ENCODE data around the gene RASA4. TPM values are rescaled to one million over a fixed set of nuclear protein-coding genes. Genes with fewer than 3 reads are reported as not detected.
"Not testable (repeated sequence)": the region's sequence is repeated elsewhere in the genome, so short reads cannot be mapped to it uniquely, and the experiment has no call there.

The RASA4 gene
- total and polyA plus RNA-seq, 2 donors (not counting 1 experiment from before 2014, with no cell fraction given): 32.0 to 49.3 TPM

DNA sequence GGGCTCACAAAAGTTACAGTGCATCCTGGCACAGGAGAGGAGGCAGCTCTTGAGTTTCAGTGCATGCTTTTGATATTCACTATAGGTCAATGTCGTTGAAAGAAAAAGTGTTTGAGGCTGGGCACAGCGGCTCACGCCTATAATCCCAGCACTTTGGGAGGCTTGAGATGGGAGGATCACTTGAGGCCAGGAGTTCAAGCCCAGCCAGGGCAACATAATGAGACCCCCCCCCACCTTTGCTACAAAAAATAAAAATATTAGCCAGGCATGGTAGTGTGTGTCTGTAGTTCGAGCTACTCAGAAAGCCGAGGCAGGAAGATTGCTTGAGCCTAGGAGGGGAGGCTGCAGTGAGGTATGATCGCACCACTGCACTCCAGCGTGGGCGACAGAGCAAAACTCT is 1.6 kb upstream of the RASA4 start:
- H3K9me3 ChIP-seq (ENCODE audit: control extremely low read depth in 1 of 3, control insufficient read depth in 2 of 3, insufficient read depth in 1 of 3, low read length in 2 of 3); H3K79me2 ChIP-seq (ENCODE audit: control insufficient read depth, insufficient read depth, low read length); H3K27ac Mint-ChIP-seq; H4K20me1 ChIP-seq (ENCODE audit: control insufficient read depth, insufficient read depth, low read length, poor library complexity, severe bottlenecking); H3K4me1 Mint-ChIP-seq; H3K27me3 Mint-ChIP-seq; H3K4me2 ChIP-seq (replicated peaks; ENCODE audit: low read depth, low read length, poor library complexity, severe bottlenecking); H3K4me3 Mint-ChIP-seq; H3K9me3 Mint-ChIP-seq (ENCODE audit: insufficient read depth); CTCF ChIA-PET; H2AFZ ChIP-seq (ENCODE audit: insufficient read depth, low read depth, low read length, poor library complexity, severe bottlenecking); H3K4me1 ChIP-seq (ENCODE audit: control insufficient read depth in 2 of 2, insufficient read depth in 2 of 2, low read length in 2 of 2); intact Hi-C loops (cut with micrococcal nuclease); ATAC-seq (ENCODE audit: low read depth); H3K27ac ChIP-seq (ENCODE audit: low read length in 2 of 2); POLR2A ChIA-PET; H3K4me3 ChIP-seq (ENCODE audit: control extremely low read depth in 1 of 5, extremely low read depth in 1 of 5, insufficient read depth in 1 of 5, low read depth in 2 of 5, low read length in 4 of 5); H3K9ac ChIP-seq (ENCODE audit: low read length); H3K27me3 ChIP-seq (replicated peaks in 1 of 4; ENCODE audit: control extremely low read depth in 1 of 4, control insufficient read depth in 3 of 4, insufficient read depth in 4 of 4, low read length in 3 of 4); H3K36me3 ChIP-seq (replicated peaks in 1 of 2; ENCODE audit: control extremely low read depth in 1 of 2, control insufficient read depth in 1 of 2, extremely low read depth in 1 of 2, insufficient read depth in 2 of 2, low read length in 1 of 2): not testable (repeated sequence)
- WGBS (ENCODE audit: insufficient coverage): no CpG with 5 or more reads among the region's 8 CpGs
- peak; percentile 2 for DNase-seq

DNA sequence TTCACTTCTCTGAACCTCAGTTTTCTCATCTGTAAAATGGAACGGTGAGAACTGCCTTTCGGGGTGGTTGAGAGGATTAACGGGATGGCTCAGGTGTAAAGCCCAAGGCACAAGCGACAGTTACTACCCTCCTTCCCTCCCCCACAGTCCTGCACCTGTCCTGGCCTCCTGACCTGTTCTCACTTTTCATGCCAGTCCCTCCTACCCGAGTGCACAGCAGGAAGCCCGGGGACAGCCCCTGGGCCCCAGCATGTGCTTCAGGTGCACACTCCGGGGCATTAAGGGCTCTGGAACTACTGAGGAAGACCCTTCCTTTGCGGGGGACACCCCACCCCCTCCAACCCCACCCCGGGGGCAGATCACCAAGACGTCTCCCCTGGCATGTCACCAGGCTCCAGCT is 626 bp downstream of the RASA4 start:
- H3K27ac Mint-ChIP-seq; intact Hi-C loops (cut with micrococcal nuclease); H3K27me3 ChIP-seq (replicated peaks in 1 of 4; ENCODE audit: control extremely low read depth in 1 of 4, control insufficient read depth in 3 of 4, insufficient read depth in 4 of 4, low read length in 3 of 4); H3K9me3 ChIP-seq (ENCODE audit: control extremely low read depth in 1 of 3, control insufficient read depth in 2 of 3, insufficient read depth in 1 of 3, low read length in 2 of 3); H3K4me3 ChIP-seq (ENCODE audit: control extremely low read depth in 1 of 5, extremely low read depth in 1 of 5, insufficient read depth in 1 of 5, low read depth in 2 of 5, low read length in 4 of 5); H2AFZ ChIP-seq (ENCODE audit: insufficient read depth, low read depth, low read length, poor library complexity, severe bottlenecking); H3K27me3 Mint-ChIP-seq; H3K27ac ChIP-seq (ENCODE audit: low read length in 2 of 2); H3K9me3 Mint-ChIP-seq (ENCODE audit: insufficient read depth); H4K20me1 ChIP-seq (ENCODE audit: control insufficient read depth, insufficient read depth, low read length, poor library complexity, severe bottlenecking); H3K4me1 Mint-ChIP-seq; H3K9ac ChIP-seq (ENCODE audit: low read length); H3K4me3 Mint-ChIP-seq; H3K4me2 ChIP-seq (replicated peaks; ENCODE audit: low read depth, low read length, poor library complexity, severe bottlenecking); H3K36me3 ChIP-seq (replicated peaks in 1 of 2; ENCODE audit: control extremely low read depth in 1 of 2, control insufficient read depth in 1 of 2, extremely low read depth in 1 of 2, insufficient read depth in 2 of 2, low read length in 1 of 2); POLR2A ChIA-PET; DNase-seq; CTCF ChIA-PET; H3K79me2 ChIP-seq (ENCODE audit: control insufficient read depth, insufficient read depth, low read length): not testable (repeated sequence)
- H3K4me1 ChIP-seq (ENCODE audit: control insufficient read depth in 2 of 2, insufficient read depth in 2 of 2, low read length in 2 of 2): peaks cover 0 to 14% of the 10 kb centered on the region in 2 donors
- ATAC-seq (ENCODE audit: low read depth): peak; percentile 5
- no CpG with 5 or more reads among the region's 10 CpGs for WGBS (ENCODE audit: insufficient coverage)

DNA sequence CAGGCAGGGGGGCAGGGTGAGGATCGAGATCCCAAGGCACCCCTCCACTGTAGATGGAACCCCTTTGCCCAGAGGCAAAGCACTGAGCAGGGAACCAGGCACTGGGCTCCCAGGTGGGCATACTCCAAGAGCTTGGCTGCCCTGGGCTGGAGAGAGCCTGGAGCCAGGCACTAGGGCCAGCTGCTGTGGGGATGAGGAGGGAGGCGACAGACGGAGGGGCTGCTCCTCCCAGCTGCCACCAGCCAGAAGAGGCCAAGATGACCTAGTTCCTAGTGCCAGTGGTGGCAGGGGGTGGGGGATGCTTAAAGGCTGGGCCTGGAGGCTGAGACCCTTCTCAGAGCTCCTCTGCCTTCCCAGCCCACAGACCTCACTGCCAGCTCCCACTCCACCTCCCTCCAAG is 1.7 kb downstream of the RASA4 start:
- no CpG with 5 or more reads among the region's 3 CpGs for WGBS (ENCODE audit: insufficient coverage)
- H3K4me3 Mint-ChIP-seq; DNase-seq; H3K4me3 ChIP-seq (ENCODE audit: control extremely low read depth in 1 of 5, extremely low read depth in 1 of 5, insufficient read depth in 1 of 5, low read depth in 2 of 5, low read length in 4 of 5); CTCF ChIA-PET; intact Hi-C loops (cut with micrococcal nuclease); H2AFZ ChIP-seq (ENCODE audit: insufficient read depth, low read depth, low read length, poor library complexity, severe bottlenecking); H3K4me2 ChIP-seq (replicated peaks; ENCODE audit: low read depth, low read length, poor library complexity, severe bottlenecking); H3K27ac ChIP-seq (ENCODE audit: low read length in 2 of 2); H3K79me2 ChIP-seq (ENCODE audit: control insufficient read depth, insufficient read depth, low read length); POLR2A ChIA-PET; H3K9ac ChIP-seq (ENCODE audit: low read length); H3K4me1 Mint-ChIP-seq; H3K27me3 ChIP-seq (replicated peaks in 1 of 4; ENCODE audit: control extremely low read depth in 1 of 4, control insufficient read depth in 3 of 4, insufficient read depth in 4 of 4, low read length in 3 of 4); H3K9me3 ChIP-seq (ENCODE audit: control extremely low read depth in 1 of 3, control insufficient read depth in 2 of 3, insufficient read depth in 1 of 3, low read length in 2 of 3); H4K20me1 ChIP-seq (ENCODE audit: control insufficient read depth, insufficient read depth, low read length, poor library complexity, severe bottlenecking); H3K27me3 Mint-ChIP-seq; ATAC-seq (ENCODE audit: low read depth); H3K27ac Mint-ChIP-seq; H3K9me3 Mint-ChIP-seq (ENCODE audit: insufficient read depth); H3K36me3 ChIP-seq (replicated peaks in 1 of 2; ENCODE audit: control extremely low read depth in 1 of 2, control insufficient read depth in 1 of 2, extremely low read depth in 1 of 2, insufficient read depth in 2 of 2, low read length in 1 of 2): not testable (repeated sequence)
- peaks cover 0 to 14% of the 10 kb centered on the region in 2 donors for H3K4me1 ChIP-seq (ENCODE audit: control insufficient read depth in 2 of 2, insufficient read depth in 2 of 2, low read length in 2 of 2)

DNA sequence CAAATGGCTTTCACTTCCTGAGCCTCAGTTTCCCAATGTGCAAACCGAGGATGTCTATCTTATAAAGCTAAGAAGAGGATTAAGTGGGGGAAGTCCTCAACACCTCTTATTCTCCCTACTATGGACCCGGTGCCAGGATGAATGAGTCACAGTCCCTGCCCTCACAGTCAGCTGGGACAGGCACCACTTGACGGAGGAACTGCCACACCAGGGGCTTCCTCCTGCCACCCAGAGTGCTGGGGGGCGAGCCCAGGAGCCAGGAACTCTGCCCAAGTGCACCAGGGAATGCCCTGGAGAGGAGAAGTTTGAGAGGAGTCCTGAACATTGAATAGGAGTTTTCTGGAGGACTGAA is 2.2 kb downstream of the RASA4 start:
- POLR2A ChIA-PET; H3K9ac ChIP-seq (ENCODE audit: low read length); H3K36me3 ChIP-seq (replicated peaks in 1 of 2; ENCODE audit: control extremely low read depth in 1 of 2, control insufficient read depth in 1 of 2, extremely low read depth in 1 of 2, insufficient read depth in 2 of 2, low read length in 1 of 2); intact Hi-C loops (cut with micrococcal nuclease); H3K27ac ChIP-seq (ENCODE audit: low read length in 2 of 2); H3K4me2 ChIP-seq (replicated peaks; ENCODE audit: low read depth, low read length, poor library complexity, severe bottlenecking); H3K9me3 ChIP-seq (ENCODE audit: control extremely low read depth in 1 of 3, control insufficient read depth in 2 of 3, insufficient read depth in 1 of 3, low read length in 2 of 3); H4K20me1 ChIP-seq (ENCODE audit: control insufficient read depth, insufficient read depth, low read length, poor library complexity, severe bottlenecking); H3K27ac Mint-ChIP-seq; H2AFZ ChIP-seq (ENCODE audit: insufficient read depth, low read depth, low read length, poor library complexity, severe bottlenecking); CTCF ChIA-PET; H3K79me2 ChIP-seq (ENCODE audit: control insufficient read depth, insufficient read depth, low read length); H3K27me3 ChIP-seq (replicated peaks in 1 of 4; ENCODE audit: control extremely low read depth in 1 of 4, control insufficient read depth in 3 of 4, insufficient read depth in 4 of 4, low read length in 3 of 4); H3K4me3 Mint-ChIP-seq; ATAC-seq (ENCODE audit: low read depth); H3K9me3 Mint-ChIP-seq (ENCODE audit: insufficient read depth); DNase-seq; H3K4me1 Mint-ChIP-seq; H3K4me3 ChIP-seq (ENCODE audit: control extremely low read depth in 1 of 5, extremely low read depth in 1 of 5, insufficient read depth in 1 of 5, low read depth in 2 of 5, low read length in 4 of 5); H3K27me3 Mint-ChIP-seq: not testable (repeated sequence)
- H3K4me1 ChIP-seq (ENCODE audit: control insufficient read depth in 2 of 2, insufficient read depth in 2 of 2, low read length in 2 of 2): peaks cover 0 to 14% of the 10 kb centered on the region in 2 donors
- WGBS (ENCODE audit: insufficient coverage): no CpG with 5 or more reads among the region's 4 CpGs

Data from B cell (primary cell).